Activated CD8-positive, alpha-beta memory T cell treated with anti-CD3 and anti-CD28 coated beads, Interleukin-2, amount 50 U/mL, for 1 hour (primary cell): ENCODE measurements around the gene TULP4.
"Not testable (repeated sequence)": the region's sequence is repeated elsewhere in the genome, so short reads cannot be mapped to it uniquely, and the experiment has no call there.

Source experiments
- DNase-seq: peaks from one replicate; pipeline ENCODE4 v3.0.0-alpha.2; 2020; ENCODE audit errors: extremely low read depth

Gene TULP4

DNA sequence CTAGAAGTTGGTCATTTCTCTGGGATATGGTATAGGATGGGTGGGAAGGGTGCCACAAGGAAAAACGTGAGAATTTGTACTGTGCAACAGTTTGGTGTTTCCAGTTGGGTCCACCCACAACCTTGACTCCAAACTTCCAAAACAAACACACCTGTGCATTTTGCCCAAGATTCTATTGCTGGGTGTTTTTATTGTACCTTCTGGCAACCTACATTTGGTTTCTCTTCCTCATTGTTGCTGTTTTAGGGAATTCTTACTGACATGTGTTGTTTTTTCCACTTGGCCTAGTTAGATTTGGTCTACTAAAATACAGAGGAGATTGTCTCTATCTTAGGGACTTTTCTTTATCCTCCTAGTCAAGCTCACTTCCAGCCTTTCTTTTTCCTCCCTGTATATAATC is 16.7 kb downstream of the TULP4 start:
- no peak for DNase-seq

DNA sequence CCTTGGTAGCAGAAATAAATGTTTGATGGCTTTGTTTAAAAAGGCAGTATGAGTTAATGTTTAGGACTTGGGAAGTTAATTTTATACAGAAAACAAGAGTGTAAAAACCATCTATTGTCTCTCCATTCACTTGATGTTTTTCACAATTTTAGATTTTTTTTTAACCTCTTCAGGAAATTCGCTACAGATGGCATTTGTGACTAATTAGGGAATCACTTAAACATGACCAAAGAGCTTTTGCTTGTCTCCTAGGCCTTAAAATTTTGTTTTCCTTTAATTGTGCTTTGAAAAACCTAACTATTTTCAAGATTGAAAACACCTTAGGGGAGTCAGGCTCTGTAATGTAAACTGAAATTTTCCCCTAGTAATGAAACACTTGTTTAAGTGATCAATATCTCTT is 17.3 kb downstream of the TULP4 start:
- DNase-seq = no peak

- no peak for DNase-seq
Observed at GRCh38 chr6:158330016-158330415, 17.8 kb downstream of the TULP4 start.

- no peak for DNase-seq
Observed at GRCh38 chr6:158332237-158332636, 20.0 kb downstream of the TULP4 start.

DNA sequence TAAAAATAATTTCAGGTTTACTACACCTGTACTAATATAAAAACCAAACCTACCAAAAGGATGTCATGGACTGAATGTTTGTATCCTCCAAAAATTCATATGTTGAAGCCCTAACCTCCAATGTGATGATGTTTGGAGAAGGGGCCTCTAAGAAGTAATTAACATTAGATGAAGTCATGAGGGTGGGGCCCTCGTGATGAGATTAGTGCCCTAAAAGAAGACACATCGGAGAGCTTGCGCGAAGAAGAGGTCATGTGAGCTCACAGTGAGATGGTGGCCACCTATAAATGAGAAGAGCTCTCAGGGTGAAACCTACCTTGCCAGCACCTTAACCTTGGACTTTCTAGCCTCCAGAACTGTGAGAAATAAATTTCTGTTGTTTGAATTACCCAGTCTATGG is 20.8 kb downstream of the TULP4 start:
- no peak for DNase-seq

GRCh38 chr6:158334534-158334933 is 22.3 kb downstream of the TULP4 start:
- DNase-seq = no peak

- no peak for DNase-seq
Observed at GRCh38 chr6:158337332-158337731, 25.1 kb downstream of the TULP4 start.

DNA sequence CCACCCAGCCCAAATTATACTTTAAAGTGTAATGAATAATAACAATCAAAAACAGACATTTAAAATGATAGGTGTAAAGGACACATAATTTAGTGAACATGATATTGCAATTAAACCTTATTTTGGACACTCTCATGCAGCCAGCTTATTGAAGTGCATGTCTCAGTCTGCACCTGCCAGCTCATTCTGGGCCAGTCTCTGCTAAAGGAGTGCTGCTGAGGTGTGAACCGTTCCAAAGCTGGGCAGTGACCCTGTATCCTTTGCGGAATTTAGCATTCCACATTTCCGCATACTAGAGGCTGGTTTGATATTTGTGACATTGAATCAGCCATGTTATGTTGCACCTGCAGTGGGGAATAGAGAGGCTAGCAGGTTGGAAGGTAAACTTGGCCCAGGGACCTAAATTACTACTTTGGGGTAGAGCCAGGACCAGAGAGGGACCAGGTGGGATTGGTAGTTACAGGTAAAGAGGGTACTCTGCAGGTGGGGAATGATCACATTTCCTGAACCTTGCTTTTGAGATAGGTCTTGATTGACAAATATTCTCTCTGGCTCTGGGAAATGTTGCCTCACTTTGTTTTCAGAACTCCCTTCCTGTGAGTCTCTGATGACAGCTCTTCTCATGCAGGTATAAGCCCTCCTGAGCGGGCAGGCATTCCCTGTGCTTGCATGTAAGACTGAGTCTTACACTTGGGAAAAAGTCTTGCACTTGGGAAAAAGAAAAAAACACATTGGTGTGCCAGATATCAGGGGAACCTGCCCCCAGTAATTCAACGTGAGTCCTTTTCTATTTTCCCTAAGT is 26.2 kb downstream of the TULP4 start:
- no peak for DNase-seq

GRCh38 chr6:158339197-158339596 is 26.9 kb downstream of the TULP4 start:
- DNase-seq = not testable (repeated sequence)

DNA sequence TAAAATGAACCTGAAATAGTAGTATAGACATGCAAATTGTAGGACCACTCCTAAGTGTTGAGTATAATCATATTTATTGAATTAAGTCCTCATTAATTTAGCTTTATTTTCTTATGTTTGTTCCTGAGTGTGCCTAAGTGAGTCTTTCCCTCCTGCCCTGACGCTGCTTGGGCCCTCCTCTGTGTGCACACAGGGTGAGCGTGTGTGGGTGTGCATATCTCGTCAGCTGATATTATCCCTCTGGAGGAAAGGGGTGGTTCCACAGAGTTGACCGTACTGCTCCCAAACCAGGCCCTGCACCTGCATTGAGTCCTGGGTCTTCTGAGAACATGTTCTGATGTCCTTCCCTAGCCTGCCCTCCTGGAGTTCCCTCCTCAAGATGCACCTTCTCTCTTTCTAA is 28.0 kb downstream of the TULP4 start:
- DNase-seq = no peak

DNA sequence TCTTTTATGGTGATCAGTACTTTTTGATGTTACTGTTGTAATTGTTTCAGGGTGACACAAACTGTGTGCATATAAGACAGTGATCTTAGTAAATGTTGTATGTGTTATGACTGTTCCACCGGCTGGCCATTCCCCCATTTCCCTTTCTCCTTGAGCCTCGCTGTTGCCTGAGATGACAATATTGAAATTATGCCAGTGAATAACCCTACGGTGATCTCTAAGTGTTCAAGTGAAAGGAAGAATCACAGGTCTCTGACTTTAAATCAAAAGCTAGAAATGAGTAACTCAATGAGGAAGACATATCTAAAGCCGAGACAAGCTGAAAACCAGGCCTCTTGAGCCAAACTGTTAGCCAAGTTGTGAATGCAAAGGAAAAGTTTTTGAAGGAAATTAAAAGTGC is 32.3 kb downstream of the TULP4 start:
- no peak for DNase-seq

DNA sequence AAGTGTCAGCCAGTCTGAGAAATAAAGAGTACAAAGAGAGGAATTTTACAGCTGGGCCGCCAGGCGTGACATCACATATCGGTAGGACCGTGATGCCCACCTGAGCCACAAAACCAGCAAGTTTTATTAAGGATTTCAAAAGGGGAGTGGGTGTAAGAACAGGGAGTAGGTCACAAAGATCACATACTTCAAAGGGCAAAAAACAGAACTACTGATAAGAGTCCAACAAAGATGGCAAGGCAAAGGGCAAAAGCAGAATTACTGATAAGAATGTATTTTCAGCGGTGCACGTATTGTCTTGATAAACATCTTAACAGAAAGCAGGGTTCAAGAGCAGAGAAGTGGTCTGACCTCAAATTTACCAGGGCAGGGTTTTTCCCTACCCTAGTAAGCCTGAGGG is 33.2 kb downstream of the TULP4 start:
- not testable (repeated sequence) for DNase-seq

DNA sequence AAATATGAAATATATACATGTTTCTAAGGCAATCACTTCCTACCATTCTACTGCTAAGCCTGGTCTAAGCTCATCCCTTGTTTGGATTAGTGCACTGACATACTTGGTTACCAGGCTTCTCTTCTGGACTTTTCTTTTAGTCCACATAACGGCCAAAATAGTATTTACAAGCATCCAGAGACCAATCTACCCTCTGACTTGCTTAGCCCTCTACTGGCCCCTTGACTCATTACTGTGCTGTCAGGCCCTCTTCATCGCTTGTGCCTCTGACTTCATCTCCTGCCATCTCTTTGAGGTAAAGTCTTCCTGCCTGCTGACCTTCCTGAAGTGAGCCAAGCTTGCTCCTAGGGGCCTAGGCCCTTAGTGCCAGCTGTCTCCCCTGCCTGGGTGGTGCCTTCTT is 35.1 kb downstream of the TULP4 start:
- no peak for DNase-seq

GRCh38 chr6:158348737-158349504 is 36.7 kb downstream of the TULP4 start:
- not testable (repeated sequence) for DNase-seq

- DNase-seq = not testable (repeated sequence)
Observed at GRCh38 chr6:158349505-158350275, 37.4 kb downstream of the TULP4 start.

DNA sequence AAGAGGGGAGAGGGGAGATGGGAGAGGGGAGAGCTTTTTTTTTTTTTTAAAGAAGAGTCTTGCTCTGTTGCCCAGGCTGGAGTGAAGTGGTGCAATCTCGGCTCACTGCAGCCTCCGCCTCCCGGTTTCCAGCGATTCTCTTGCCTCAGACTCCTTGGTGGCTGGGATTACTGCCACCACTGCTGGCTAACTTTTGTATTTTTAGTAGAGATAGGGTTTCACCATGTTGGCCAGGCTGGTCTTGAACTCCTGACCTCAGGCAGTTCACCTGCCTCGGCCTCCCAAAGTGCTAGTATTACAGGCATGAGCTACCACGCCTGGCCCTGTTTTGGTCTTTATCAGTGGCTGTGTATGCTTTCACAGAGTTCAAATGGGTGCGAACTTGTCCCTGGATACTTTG is 38.5 kb downstream of the TULP4 start:
- not testable (repeated sequence) for DNase-seq

GRCh38 chr6:158353883-158354877 is 41.9 kb downstream of the TULP4 start:
- DNase-seq = no peak

GRCh38 chr6:158356586-158357546 is 44.6 kb downstream of the TULP4 start:
- no peak for DNase-seq

GRCh38 chr6:158357570-158358216 is 45.4 kb downstream of the TULP4 start:
- DNase-seq = no peak
